HepG2 (cell line): ENCODE data around the gene OVOL3. TPM values are rescaled to one million over a fixed set of nuclear protein-coding genes. Genes with fewer than 3 reads are reported as not detected.

ENCODE experiments used
- CBX1 ChIP-seq: IDR thresholded peaks from one replicate; pipeline ENCODE4 v1.6.1; 2016; ENCODE audit warnings: antibody characterized with exemption, low read depth
- FOXP4 ChIP-seq: sonication (generic); formaldehyde crosslinking; IDR thresholded peaks from 2 replicates; pipeline ENCODE4 v1.4.0; 2020; ENCODE audit warnings: missing genetic modification reagents
- IRF9 ChIP-seq: sonication (generic); formaldehyde crosslinking; IDR thresholded peaks from 2 replicates; pipeline ENCODE4 v1.8.0; 2022; ENCODE audit warnings: missing genetic modification reagents, mild to moderate bottlenecking, borderline replicate concordance
- MTERF4 ChIP-seq: sonication (generic); formaldehyde crosslinking; IDR thresholded peaks from 2 replicates; pipeline ENCODE4 v1.8.0; 2023; ENCODE audit warnings: mild to moderate bottlenecking, missing genetic modification reagents
- NR3C1 ChIP-seq: sonication (generic); formaldehyde crosslinking; IDR thresholded peaks from 2 replicates; pipeline ENCODE4 v1.4.0; 2020; ENCODE audit warnings: missing genetic modification reagents
- PBX3 ChIP-seq: sonication (generic); formaldehyde crosslinking; IDR thresholded peaks from 2 replicates; pipeline ENCODE4 v1.8.1; 2023; ENCODE audit warnings: missing genetic modification reagents, inconsistent platforms, borderline replicate concordance
- PHF8 ChIP-seq: sonication (generic); formaldehyde crosslinking; IDR thresholded peaks from 2 replicates; pipeline ENCODE4 v1.5.0; 2020; ENCODE audit warnings: missing genetic modification reagents
- SALL2 ChIP-seq: sonication (generic); formaldehyde crosslinking; IDR thresholded peaks from 2 replicates; pipeline ENCODE4 v1.8.1; 2023; ENCODE audit warnings: mild to moderate bottlenecking, missing genetic modification reagents, inconsistent platforms
- TAF1 ChIP-seq: sonication (generic); formaldehyde crosslinking; IDR thresholded peaks from 2 replicates; pipeline ENCODE4 v1.4.0; 2020; ENCODE audit warnings: missing genetic modification reagents
- THAP11 ChIP-seq: IDR thresholded peaks from 2 replicates; pipeline ENCODE4 v1.6.1; 2016; ENCODE audit warnings: missing biosample characterization, missing genetic modification reagents
- ZEB1 ChIP-seq: IDR thresholded peaks from 2 replicates; pipeline ENCODE4 v1.6.1; 2012; ENCODE audit warnings: mild to moderate bottlenecking, low read depth, inconsistent platforms; ENCODE audit not compliant: insufficient replicate concordance
- ZNF512B ChIP-seq: sonication (generic); formaldehyde crosslinking; IDR thresholded peaks from 2 replicates; pipeline ENCODE4 v1.5.1; 2020; ENCODE audit warnings: missing genetic modification reagents, mild to moderate bottlenecking, borderline replicate concordance
- ZNF513 ChIP-seq: sonication (generic); formaldehyde crosslinking; conservative IDR thresholded peaks from 2 replicates; pipeline ENCODE4 v1.5.0; 2020; ENCODE audit warnings: missing genetic modification reagents
- ZNF660 ChIP-seq: sonication (generic); formaldehyde crosslinking; IDR thresholded peaks from 2 replicates; pipeline ENCODE4 v1.5.1; 2020; ENCODE audit warnings: mild to moderate bottlenecking, low read depth, missing genetic modification reagents, borderline replicate concordance
- ZNF792 ChIP-seq: IDR thresholded peaks from 2 replicates; pipeline ENCODE4 v1.6.1; 2016
- ZSCAN5A ChIP-seq: sonication (generic); formaldehyde crosslinking; IDR thresholded peaks from 2 replicates; pipeline ENCODE4 v1.8.0; 2022; ENCODE audit warnings: mild to moderate bottlenecking, missing genetic modification reagents, borderline replicate concordance
- polyA plus RNA-seq, 8 experiments: library from polyadenylated mRNA; depleted of rRNA in 3 of 8; stranded (reverse) in 7 of 8; unstranded in 1 of 8; fragments of >200 nt; fragmentation: Illumina TruSeq in 4 of 8; extraction: Trizol in 4 of 8; gene quantifications; 2 replicates each; pipeline versions ENCODE4 v1.2.1 to v1.2.3, GENCODE V29; 2011 to 2016; ENCODE audit warnings: low read depth in 4 of 8, missing spikeins in 1 of 8, mixed read lengths in 1 of 8; ENCODE audit not compliant: insufficient read depth in 1 of 8
- total RNA-seq, 5 experiments: library from RNA; depleted of rRNA; stranded (reverse); fragments of >200 nt; fragmentation: Illumina TruSeq; extraction: Trizol; gene quantifications; 2 replicates each; pipeline ENCODE4 v1.2.3, GENCODE V29; 2016; ENCODE audit warnings: low read depth in 1 of 5

The OVOL3 gene
- total and polyA plus RNA-seq, 2 of the 13 experiments (the other 11 are each of a cell fraction or from before 2014, with no cell fraction given) = not detected

GRCh38 chr19:36120092-36120983, 9.4 kb downstream of the OVOL3 start (continued):
- no peak for TF ChIP-seq ZNF660 (CRISPR knock-in tag)
- peak; percentile 68 for TF ChIP-seq PHF8
- peak; percentile 95 for TF ChIP-seq FOXP4
- no peak for TF ChIP-seq CBX1
- TF ChIP-seq ZNF513 (CRISPR knock-in tag) = no peak
- peak; percentile 87 for TF ChIP-seq THAP11 (CRISPR knock-in tag)
- peak; percentile 78 for TF ChIP-seq TAF1 (CRISPR knock-in tag)
- TF ChIP-seq MTERF4 (CRISPR knock-in tag) = no peak
- TF ChIP-seq SALL2 = no peak
- 0 out of 2 replicates have a peak, but pooled peaks have one; percentile 27 for TF ChIP-seq IRF9
- no peak for TF ChIP-seq NR3C1 (CRISPR knock-in tag)
- 0 out of 2 replicates have a peak, but pooled peaks have one; percentile 48 for TF ChIP-seq ZNF792
- no peak for TF ChIP-seq PBX3 (CRISPR knock-in tag)
- peak; percentile 90 for TF ChIP-seq ZSCAN5A (CRISPR knock-in tag)
- no peak for TF ChIP-seq ZNF512B
- peak; percentile 68 for TF ChIP-seq ZEB1
